HG03139 (cell line): Measurements from ENCODE around the gene SMYD2.
A peak's percentile ranks its signal among the peaks of the same experiment; 100 is the strongest.

Experiments used
- ATAC-seq: cut with Tn5 transposase; IDR thresholded peaks from one replicate; pipeline ENCODE4 v1.9.1; 2021; ENCODE audit not compliant: unreplicated experiment

Gene SMYD2

GRCh38 chr1:214281021-214281719 is at the start of gene SMYD2:
SMYD2 (plus strand) TSS chr1:214281159; CDS start chr1:214281255, 96 bp downstream.
- peak; percentile 77 for ATAC-seq

DNA sequence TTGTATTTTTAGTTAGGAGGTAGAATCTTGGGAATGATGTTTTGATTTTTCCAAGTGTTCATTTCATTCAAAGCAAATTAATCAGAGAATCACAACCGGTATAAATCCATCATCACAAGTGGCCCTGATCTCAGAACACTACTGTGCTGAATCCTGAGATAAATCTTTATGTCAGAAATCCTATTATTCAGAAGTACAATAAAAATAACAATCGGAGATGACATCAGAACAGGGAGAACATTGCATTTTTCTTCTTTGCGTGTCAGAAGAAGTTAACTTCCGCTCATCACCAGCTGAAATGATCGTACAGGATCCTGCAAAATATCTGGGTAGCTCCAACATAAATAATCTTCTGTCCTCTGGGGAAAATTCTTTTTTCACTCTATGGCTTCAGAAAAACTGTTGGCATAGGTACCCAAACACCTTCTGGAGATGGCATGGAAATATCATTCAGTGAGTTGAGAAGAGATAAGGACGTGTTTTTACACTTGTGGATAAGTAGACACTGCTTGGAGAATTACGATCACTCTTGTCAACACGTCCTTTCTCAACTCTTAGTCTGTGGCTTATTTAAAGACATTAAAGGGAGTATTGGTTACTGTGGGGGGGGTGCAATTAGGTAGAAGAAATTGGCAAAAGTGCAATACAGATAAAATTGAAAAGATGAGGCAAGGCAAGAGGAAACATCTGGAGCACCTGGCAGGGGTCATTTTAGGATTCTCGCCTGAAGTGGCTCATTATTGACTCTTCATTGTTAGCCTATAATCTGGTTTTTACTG is 46.9 kb upstream of the SMYD2 start:
- ATAC-seq = no peak

GRCh38 chr1:214234635-214235025 is 46.3 kb upstream of the SMYD2 start:
- no peak for ATAC-seq

DNA sequence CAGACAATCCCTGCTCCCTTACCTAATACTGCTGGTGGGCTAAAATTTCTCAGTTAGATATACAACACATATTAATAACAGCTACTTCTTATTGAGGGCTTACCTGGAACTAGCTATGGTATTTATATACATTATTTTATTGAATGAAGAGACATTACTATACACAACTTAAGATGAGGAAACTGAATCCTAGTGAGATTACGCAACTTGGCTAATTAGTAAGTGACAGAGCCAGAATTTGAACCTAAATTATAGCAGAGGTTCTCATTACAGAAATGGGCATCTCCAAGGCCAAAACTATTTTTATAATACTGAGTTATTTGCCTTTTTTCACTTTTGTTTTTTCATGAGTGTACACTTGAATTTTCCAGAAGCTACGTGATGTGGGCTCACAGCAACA is 44.5 kb upstream of the SMYD2 start:
- no peak for ATAC-seq

GRCh38 chr1:214241060-214241459 is 39.9 kb upstream of the SMYD2 start:
- no peak for ATAC-seq

- no peak for ATAC-seq
Measured at GRCh38 chr1:214244252-214244651, 36.7 kb upstream of the SMYD2 start.

- ATAC-seq = no peak
Measured at GRCh38 chr1:214244841-214245240, 36.1 kb upstream of the SMYD2 start.

DNA sequence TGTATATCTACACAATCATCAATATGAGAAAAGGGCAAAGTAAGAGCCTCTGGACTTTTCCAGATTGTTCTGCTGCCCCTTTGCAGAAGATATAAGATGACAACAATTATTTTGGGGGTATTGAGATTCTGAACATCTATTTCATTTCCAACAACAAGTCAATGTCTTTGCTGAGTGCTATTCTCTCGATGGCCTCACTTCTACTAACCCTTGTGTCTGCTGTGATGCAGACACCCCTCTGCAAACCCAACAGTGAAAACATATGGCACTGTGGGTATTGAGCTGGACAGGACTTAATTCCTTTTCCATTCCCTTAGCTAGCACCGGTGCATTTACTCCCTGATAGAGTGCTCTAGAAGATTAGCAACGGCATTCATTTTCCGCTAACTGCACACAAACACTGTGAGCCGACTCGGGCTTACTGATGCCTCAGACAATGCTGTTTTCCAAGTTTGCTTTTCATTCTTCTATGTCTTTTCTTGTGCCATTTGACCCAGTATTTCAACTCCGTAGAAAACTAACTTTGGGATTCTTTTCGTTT is 33.4 kb upstream of the SMYD2 start:
- ATAC-seq = no peak

- no peak for ATAC-seq
Measured at GRCh38 chr1:214248311-214249085, 32.5 kb upstream of the SMYD2 start.

- no peak for ATAC-seq
Measured at GRCh38 chr1:214249651-214250050, 31.3 kb upstream of the SMYD2 start.

DNA sequence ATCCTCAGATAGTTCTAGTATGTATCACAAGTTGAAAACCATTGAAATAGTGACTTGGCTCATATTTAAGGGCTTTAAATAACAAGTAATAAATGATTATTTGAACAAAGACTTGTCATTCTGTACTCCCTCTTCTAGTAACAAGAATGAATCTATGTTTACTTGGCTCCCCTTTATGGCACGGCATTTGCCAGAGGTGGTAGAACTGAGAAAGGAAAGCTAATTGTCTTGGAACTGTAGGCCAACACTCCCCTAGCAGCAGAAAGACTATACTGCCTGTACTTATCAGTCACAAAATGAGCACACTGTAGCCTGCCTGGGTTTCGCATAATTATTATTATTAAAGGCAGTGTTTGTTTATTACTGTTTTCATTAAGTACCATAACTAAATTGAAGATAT is 29.6 kb upstream of the SMYD2 start:
- ATAC-seq = no peak

GRCh38 chr1:214255509-214255908 is 25.4 kb upstream of the SMYD2 start:
- no peak for ATAC-seq

DNA sequence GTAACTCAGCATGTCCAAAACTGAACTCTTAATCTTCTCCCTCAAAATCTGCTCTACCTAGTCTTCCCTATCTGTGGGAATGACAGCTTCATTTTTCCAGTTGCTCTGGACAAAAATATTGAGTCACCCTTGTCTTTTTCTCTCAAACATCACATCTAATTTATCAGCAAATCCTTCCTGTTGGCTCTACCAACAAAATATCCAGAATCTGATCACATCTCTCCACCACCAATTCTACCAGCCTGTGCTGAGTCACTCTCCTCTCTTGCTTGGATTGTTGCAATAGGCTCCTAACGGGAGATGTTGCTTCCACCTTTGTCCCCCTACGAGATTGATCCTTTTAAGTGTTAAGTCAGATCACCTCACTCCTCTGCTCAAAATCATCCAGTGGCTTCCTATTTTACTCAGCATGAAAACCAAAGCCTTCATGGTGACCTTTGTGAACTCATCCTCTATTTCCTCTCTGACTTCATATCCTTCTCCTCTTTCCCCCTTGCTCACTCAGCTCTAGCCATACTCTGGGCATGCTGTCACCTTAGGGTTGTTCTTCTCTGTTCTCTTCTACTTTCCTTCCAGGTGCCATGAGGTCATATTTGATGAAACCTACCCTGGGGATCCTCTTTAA is 21.5 kb upstream of the SMYD2 start:
- no peak for ATAC-seq

GRCh38 chr1:214260561-214261205 is 20.3 kb upstream of the SMYD2 start:
- no peak for ATAC-seq

DNA sequence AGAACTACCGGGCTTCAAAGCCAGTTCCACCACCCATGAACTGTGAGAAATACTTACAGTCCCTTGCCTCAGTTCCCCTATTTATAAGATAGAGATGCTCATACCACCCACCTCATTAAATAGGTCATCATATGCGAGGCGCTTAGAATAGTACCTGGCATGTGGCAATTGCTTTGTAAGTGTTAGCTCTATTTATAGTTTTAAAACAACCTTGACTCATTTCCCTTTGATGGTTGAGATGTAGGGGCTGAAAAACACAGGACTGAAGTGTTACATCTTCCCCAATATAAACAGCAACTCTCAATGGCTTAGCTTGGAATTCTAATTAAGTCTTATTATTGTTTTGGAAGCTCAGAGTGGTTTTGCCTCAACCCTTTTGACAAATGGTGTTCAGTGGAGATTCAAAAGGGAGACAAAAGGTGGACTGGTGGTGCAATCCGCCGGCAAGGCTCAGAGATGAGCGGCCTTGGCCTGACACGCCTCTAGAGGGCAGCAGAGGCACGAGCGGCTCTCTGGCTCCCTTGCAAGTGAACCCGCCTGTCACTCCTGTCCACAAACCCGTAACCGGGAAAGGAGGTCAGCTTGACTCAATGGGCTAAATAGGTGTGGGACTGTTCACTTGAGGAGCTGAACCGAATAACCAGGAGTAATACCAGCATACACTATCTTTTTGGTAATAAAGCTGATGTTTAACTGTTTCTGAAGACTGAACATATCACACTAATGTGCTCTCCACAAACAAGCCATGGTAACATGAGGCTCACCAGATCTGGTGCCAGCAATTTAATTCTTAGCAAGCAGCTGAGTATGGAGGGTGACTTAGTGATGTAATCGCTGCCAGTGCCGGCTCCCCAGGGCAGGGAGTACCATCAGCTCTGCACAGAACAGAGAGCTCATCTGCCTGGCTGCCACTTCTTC is 19.5 kb upstream of the SMYD2 start:
- peak; percentile 98 for ATAC-seq

GRCh38 chr1:214264196-214264595 is 16.8 kb upstream of the SMYD2 start:
- ATAC-seq = no peak

GRCh38 chr1:214264976-214265375 is 16.0 kb upstream of the SMYD2 start:
- ATAC-seq = no peak

DNA sequence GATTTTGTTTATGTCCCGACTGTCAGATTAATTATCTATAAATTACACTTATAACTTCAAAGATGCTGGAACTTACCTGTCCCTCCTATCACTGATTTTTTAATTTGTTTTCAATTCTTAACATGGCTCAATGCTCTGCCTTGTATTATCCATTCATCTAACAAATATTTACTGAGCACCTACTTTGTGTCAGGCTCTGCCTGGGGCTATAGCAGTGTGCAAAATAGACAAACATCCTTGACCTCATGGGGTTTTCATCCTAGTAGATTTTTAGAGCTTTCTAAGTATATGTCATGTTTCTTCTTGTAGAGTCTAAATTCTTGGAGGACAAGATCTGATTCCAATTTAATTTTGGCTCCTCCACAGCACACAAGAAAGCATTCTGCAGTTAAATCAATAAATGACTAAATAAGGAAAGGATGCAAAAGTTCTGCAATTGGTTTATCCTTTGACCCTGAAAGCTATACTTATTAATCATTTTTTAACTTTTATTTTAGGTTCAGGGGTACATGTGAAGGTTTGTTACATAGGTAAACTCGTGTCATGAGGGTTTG is 10.8 kb upstream of the SMYD2 start:
- no peak for ATAC-seq

- no peak for ATAC-seq
Measured at GRCh38 chr1:214271174-214271858, 9.6 kb upstream of the SMYD2 start.
